ENCODE data around the gene GET4. TPM values are rescaled to one million over a fixed set of nuclear protein-coding genes. Genes with fewer than 3 reads are reported as not detected.

The GET4 gene
- total and polyA plus RNA-seq, 2 experiments from 2014 or later, result 48.3 to 102 TPM

DNA sequence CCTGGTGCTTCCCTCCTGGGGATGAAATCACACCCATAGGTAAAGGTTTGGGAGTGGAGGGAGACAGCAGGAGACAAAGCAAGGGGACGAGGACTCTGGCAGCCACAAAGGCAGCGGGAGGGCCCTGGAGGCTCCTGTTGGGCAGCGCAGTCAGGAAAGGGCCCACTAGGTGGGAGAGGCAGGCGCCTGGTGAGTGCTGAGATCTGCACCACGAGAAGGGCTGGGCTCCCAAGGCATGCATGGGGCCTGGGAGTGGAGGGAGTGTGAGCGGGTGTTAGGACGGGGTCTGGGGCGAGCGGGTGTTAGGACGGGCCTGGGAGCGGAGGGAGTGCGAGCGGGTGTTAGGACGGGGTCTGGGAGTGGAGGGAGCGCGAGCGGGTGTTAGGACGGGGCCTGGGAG, 13.0 kb downstream of the GET4 start:
- H3K9me3 ChIP-seq (ENCODE audit: low read depth), result no peaks in the 10 kb centered on the region

DNA sequence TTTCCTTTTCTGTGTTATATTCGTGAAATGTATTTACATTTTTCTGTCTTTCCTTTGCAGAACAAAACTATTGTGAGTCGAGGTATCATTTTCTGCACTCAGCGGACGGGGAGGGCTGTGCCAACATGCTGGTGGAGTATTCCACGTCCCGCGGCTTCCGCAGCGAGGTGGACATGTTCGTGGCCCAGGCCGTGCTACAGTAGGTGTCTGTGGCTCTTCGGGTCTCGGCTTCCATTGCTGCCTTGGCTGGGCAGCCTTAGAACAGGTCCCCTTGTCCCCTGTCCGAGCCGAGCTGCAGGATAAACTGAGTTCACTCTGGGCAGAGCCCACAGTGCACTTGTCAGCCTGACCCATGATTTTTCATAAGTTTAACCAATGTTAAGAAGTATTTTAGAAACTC, 14.5 kb downstream of the GET4 start:
- Histone ChIP-seq H3K4me2 (no peak overlapping the region), H3K4me1 (ENCODE audit: insufficient read depth) (no peaks in the 10 kb centered on the region), H3K79me2 (peaks cover 36% of the 10 kb centered on the region), H4K20me1 (ENCODE audit: insufficient read depth, poor library complexity, severe bottlenecking) (peaks cover 40% of the 10 kb centered on the region), H2AFZ (no peak overlapping the region), H3K27ac (no peak overlapping the region), H3K9me2 (replicated peaks; ENCODE audit: insufficient read depth) (no peaks in the 10 kb centered on the region), H3K27me3 (no peaks in the 10 kb centered on the region), H3K36me3 (replicated peaks; ENCODE audit: insufficient read depth, low read depth) (no peaks in the 10 kb centered on the region), H3K4me3 (no peak overlapping the region), H3K9me3 (ENCODE audit: low read depth) (no peaks in the 10 kb centered on the region)
- 95% methylated on average over 15 of the region's 15 CpGs for WGBS (ENCODE audit: low lambda C conversion rate, missing lambda C conversion rate)
- TF ChIP-seq EZH2phosphoT487 (IDR thresholded peaks at IDR 0.05; ENCODE audit: low read depth, severe bottlenecking, unreplicated experiment), result no peak
- TF ChIP-seq EZH2 (IDR thresholded peaks at IDR 0.05; ENCODE audit: borderline replicate concordance), result no peak
- no peak for TF ChIP-seq CTCF (IDR thresholded peaks at IDR 0.05; ENCODE audit: poor library complexity)
- no peak for DNase-seq (ENCODE audit: low spot score)

More for the DNA sequence above, 13.0 kb downstream of the GET4 start:
- Histone ChIP-seq H3K9me2 (replicated peaks; ENCODE audit: insufficient read depth) (no peaks in the 10 kb centered on the region), H3K4me2 (no peak overlapping the region), H2AFZ (no peak overlapping the region), H3K36me3 (replicated peaks; ENCODE audit: insufficient read depth, low read depth) (no peaks in the 10 kb centered on the region), H3K27ac (no peak overlapping the region), H3K27me3 (no peaks in the 10 kb centered on the region), H3K79me2 (peaks cover 51% of the 10 kb centered on the region), H3K4me1 (ENCODE audit: insufficient read depth) (no peaks in the 10 kb centered on the region), H4K20me1 (ENCODE audit: insufficient read depth, poor library complexity, severe bottlenecking) (peaks cover 54% of the 10 kb centered on the region), H3K4me3 (no peak overlapping the region)
- TF ChIP-seq EZH2phosphoT487 (IDR thresholded peaks at IDR 0.05; ENCODE audit: low read depth, severe bottlenecking, unreplicated experiment) (no peak), EZH2 (IDR thresholded peaks at IDR 0.05; ENCODE audit: borderline replicate concordance) (no peak), CTCF (IDR thresholded peaks at IDR 0.05; ENCODE audit: poor library complexity) (no peak)
- DNase-seq (ENCODE audit: low spot score), result no peak
- WGBS (ENCODE audit: low lambda C conversion rate, missing lambda C conversion rate), result 94% methylated on average over 13 of the region's 18 CpGs

DNA sequence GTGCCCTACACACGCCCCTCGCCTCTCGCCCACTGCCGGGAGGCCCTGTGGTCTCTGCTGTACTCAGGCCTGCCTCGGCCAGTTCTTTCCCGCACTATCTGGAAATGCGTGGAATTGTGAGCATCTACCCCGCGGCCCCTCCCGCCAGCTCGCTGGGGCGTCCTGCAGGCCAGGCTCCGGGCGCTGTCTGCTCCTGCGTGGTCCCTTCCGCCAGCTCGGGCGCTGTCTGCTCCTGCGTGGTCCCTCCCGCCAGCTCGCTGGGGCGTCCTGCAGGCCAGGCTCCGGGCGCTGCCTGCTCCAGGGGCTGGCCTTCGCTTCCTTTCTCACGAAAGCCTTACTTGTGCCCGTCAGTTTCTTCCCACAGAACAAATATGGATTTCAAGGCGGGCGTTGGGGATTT, 14.9 kb downstream of the GET4 start:
- WGBS (ENCODE audit: low lambda C conversion rate, missing lambda C conversion rate), result 94% methylated on average over 26 of the region's 29 CpGs
- no peaks in the 10 kb centered on the region for H3K36me3 ChIP-seq (replicated peaks; ENCODE audit: insufficient read depth, low read depth)
- no peaks in the 10 kb centered on the region for H3K4me1 ChIP-seq (ENCODE audit: insufficient read depth)
- no peak for DNase-seq (ENCODE audit: low spot score)
- peaks cover 35% of the 10 kb centered on the region for H4K20me1 ChIP-seq (ENCODE audit: insufficient read depth, poor library complexity, severe bottlenecking)
- no peak overlapping the region for H2AFZ ChIP-seq
- H3K27me3 ChIP-seq, result no peaks in the 10 kb centered on the region
- no peak overlapping the region for H3K4me3 ChIP-seq
- no peak overlapping the region for H3K4me2 ChIP-seq
- H3K79me2 ChIP-seq, result peaks cover 32% of the 10 kb centered on the region
- H3K9me2 ChIP-seq (replicated peaks; ENCODE audit: insufficient read depth), result no peaks in the 10 kb centered on the region
- H3K9me3 ChIP-seq (ENCODE audit: low read depth), result no peaks in the 10 kb centered on the region
- TF ChIP-seq CTCF (IDR thresholded peaks at IDR 0.05; ENCODE audit: poor library complexity) (no peak), EZH2phosphoT487 (IDR thresholded peaks at IDR 0.05; ENCODE audit: low read depth, severe bottlenecking, unreplicated experiment) (no peak), EZH2 (IDR thresholded peaks at IDR 0.05; ENCODE audit: borderline replicate concordance) (no peak)
- no peak overlapping the region for H3K27ac ChIP-seq

DNA sequence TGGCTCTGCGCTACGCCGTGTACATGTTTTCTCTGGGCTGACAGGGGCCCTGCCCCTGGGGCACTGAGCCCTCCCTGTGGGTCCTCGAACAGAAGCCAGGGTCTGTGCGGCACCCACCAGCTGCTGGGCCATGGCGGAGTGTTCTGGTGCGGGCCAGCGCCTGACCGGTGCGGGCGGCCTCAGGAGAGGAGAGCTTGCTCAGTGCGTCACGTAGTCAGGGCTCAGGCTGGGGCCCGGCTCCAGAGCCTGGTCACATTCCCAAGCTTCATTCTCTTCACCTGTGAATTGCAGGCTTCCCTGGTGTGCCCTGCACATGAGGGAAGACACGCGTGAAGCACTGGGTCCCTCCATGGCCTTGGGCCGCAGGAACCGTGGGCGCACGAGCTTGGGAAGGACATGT, 15.5 kb downstream of the GET4 start:
- H3K9me3 ChIP-seq (ENCODE audit: low read depth), result no peaks in the 10 kb centered on the region
- no peaks in the 10 kb centered on the region for H3K27me3 ChIP-seq
- H3K4me2 ChIP-seq, result no peak overlapping the region
- no peak overlapping the region for H3K27ac ChIP-seq
- TF ChIP-seq EZH2 (IDR thresholded peaks at IDR 0.05; ENCODE audit: borderline replicate concordance) (no peak), CTCF (IDR thresholded peaks at IDR 0.05; ENCODE audit: poor library complexity) (no peak), EZH2phosphoT487 (IDR thresholded peaks at IDR 0.05; ENCODE audit: low read depth, severe bottlenecking, unreplicated experiment) (no peak)
- H3K4me1 ChIP-seq (ENCODE audit: insufficient read depth), result no peaks in the 10 kb centered on the region
- DNase-seq (ENCODE audit: low spot score), result no peak
- peaks cover 30% of the 10 kb centered on the region for H4K20me1 ChIP-seq (ENCODE audit: insufficient read depth, poor library complexity, severe bottlenecking)
- no peak overlapping the region for H2AFZ ChIP-seq
- peaks cover 27% of the 10 kb centered on the region for H3K79me2 ChIP-seq
- no peaks in the 10 kb centered on the region for H3K9me2 ChIP-seq (replicated peaks; ENCODE audit: insufficient read depth)
- WGBS (ENCODE audit: low lambda C conversion rate, missing lambda C conversion rate), result 96% methylated on average over 20 of the region's 20 CpGs
- H3K36me3 ChIP-seq (replicated peaks; ENCODE audit: insufficient read depth, low read depth), result no peaks in the 10 kb centered on the region
- H3K4me3 ChIP-seq, result no peak overlapping the region

All from hepatocyte (in vitro differentiated cells).